Lower leg skin (tissue), 4 donors: ENCODE data around the gene DGLUCY. TPM values are rescaled to one million over a fixed set of nuclear protein-coding genes. Genes with fewer than 3 reads are reported as not detected.

Source experiments
- DNase-seq, 2 donors: peaks; one replicate each; pipeline ENCODE4 v3.0.0-alpha.2; 2019; ENCODE audit warnings: low spot score in 2 of 2
- H3K4me3 ChIP-seq: fragments of 200-600 bp; sonication (generic); 2 replicates; pipeline ENCODE4 v1.5.1; 2017; ENCODE audit warnings: mild to moderate bottlenecking, low read depth; ENCODE audit not compliant: poor library complexity, severe bottlenecking
- POLR2A ChIP-seq, 2 donors: fragments of 450-650 bp; IDR thresholded peaks; one replicate each; pipeline ENCODE4 v1.6.1; 2016 to 2017; ENCODE audit warnings: antibody characterized with exemption in 2 of 2, mild to moderate bottlenecking in 1 of 2, moderate library complexity in 1 of 2
- WGBS, 2 donors: methylation state at CpG; one replicate each; pipeline ENCODE4 v1.1.5; 2018; 5-methylcytosine and 5-hydroxymethylcytosine counted together
- intact Hi-C: fragments of 100-400 bp; cut with DNase I; formaldehyde crosslinking; loops from one replicate; pipeline ENCODE4 v1.15.0; 2023; ENCODE audit warnings: low total_unique reads
- total RNA-seq, 4 donors: library from RNA; depleted of rRNA; stranded (reverse); fragments of >200 nt; gene quantifications; one replicate each; pipeline ENCODE4 v1.1.0, GENCODE V29; 2016
- TF ChIP-seq, protein P1 (sequence below), 3 donors: fragments of 450-650 bp; IDR thresholded peaks; one replicate each; pipeline ENCODE4 v1.5.1; 2016; ENCODE audit warnings: antibody characterized with exemption in 3 of 3, mild to moderate bottlenecking in 3 of 3, moderate library complexity in 2 of 3

DGLUCY gene
- total RNA-seq, 4 donors from 2014 or later: 27.8 to 65.0 (median 61.3) TPM

DNA sequence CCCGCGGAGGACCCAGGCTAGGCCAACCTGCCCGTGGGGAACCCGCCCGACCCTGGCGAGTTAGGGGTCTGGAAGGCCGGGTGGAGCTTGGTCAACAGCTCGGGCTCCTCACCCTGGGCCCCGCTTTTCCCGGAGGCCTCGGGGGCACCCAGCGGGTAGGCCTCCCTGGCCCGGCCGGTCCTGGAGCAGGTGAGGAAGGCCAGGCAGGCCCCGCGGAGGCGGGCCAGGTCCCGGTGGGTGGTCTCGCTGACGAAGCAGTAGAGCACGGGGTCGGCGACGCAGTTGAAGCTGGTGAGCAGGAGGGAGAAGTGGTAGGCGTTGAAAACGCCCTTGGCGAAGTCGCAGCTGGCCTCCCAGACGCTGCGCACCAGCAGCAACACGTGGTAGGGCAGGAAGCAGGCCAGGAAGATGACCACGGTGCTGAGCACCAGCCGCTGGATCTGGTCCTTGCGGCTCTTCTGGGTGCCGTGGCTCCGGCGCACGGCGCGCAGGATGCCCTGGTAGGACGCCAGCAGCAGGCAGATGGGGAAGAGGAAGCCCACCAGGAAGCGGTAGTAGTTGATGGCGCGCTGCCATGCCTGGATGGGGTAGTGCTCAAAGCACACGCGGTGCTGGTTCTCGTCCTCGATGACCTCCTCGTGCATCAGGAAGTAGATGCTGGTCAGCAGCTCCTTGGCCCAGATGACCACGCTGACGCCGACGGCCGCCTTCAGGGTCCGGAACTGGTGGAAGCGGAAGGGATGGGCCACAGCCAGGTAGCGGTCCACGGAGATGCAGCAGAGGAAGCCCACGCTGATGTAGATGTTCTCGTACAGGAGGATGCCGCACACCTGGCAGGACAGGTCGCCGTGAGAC lies 120.3 kb downstream of the DGLUCY start:
- no peak overlapping the region for H3K4me3 ChIP-seq
- intact Hi-C loops: no loop called here
- WGBS, 2 donors: 84 to 94% methylated on average over 59 to 60 of the region's 63 CpGs
- no peak for DNase-seq
- TF ChIP-seq POLR2A (IDR thresholded peaks at IDR 0.05): no peak
- TF ChIP-seq, protein P1, sequence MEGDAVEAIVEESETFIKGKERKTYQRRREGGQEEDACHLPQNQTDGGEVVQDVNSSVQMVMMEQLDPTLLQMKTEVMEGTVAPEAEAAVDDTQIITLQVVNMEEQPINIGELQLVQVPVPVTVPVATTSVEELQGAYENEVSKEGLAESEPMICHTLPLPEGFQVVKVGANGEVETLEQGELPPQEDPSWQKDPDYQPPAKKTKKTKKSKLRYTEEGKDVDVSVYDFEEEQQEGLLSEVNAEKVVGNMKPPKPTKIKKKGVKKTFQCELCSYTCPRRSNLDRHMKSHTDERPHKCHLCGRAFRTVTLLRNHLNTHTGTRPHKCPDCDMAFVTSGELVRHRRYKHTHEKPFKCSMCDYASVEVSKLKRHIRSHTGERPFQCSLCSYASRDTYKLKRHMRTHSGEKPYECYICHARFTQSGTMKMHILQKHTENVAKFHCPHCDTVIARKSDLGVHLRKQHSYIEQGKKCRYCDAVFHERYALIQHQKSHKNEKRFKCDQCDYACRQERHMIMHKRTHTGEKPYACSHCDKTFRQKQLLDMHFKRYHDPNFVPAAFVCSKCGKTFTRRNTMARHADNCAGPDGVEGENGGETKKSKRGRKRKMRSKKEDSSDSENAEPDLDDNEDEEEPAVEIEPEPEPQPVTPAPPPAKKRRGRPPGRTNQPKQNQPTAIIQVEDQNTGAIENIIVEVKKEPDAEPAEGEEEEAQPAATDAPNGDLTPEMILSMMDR (IDR thresholded peaks at IDR 0.05): no peak

DNA sequence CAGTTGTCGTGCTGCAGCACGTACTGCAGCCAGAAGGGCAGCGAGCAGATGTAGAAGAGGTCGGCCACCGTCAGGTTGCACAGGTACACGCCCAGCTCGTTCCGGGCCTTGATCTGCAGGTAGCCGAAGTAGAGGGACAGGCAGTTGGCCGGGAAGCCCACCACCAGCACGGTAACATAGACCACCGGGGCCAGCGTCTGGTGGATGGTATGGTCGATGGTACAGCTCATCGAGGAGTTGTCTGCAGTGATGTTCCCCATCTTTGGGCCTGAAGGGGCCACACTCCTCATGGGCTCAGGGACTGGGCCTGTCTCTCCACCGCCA lies 120.9 kb downstream of the DGLUCY start:
- no peak overlapping the region for H3K4me3 ChIP-seq
- WGBS, 2 donors: 95 to 98% methylated on average over 16 of the region's 16 CpGs
- intact Hi-C loops: no loop called here
- no peak for DNase-seq
- no peak for TF ChIP-seq POLR2A (IDR thresholded peaks at IDR 0.05)
- TF ChIP-seq, protein P1 (IDR thresholded peaks at IDR 0.05): no peak

DNA sequence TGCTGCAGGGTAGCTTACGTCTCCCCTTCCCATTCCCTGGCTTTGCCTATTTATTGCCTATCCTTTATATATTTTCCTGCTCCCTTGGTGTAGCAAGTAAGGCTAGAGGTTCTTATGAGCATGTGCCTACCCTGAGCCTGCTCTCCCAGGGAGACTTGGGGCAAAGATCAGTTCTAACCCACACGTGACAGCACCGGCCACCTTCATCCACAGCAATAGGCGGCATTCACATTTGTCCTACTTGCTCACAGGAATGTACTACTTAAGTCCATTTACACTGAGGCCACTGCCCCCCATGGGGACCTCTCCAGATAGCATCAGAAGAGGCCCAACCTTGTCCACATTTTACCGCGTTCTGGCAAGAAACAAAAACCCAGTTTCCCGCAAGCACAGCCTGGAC lies 122.0 kb downstream of the DGLUCY start:
- DNase-seq: no peak
- TF ChIP-seq POLR2A (IDR thresholded peaks at IDR 0.05): no peak
- TF ChIP-seq, protein P1 (IDR thresholded peaks at IDR 0.05): no peak
- WGBS, 2 donors: 95 to 97% methylated on average over 7 of the region's 7 CpGs
- intact Hi-C loops: no loop called here
- H3K4me3 ChIP-seq: no peak overlapping the region

DNA sequence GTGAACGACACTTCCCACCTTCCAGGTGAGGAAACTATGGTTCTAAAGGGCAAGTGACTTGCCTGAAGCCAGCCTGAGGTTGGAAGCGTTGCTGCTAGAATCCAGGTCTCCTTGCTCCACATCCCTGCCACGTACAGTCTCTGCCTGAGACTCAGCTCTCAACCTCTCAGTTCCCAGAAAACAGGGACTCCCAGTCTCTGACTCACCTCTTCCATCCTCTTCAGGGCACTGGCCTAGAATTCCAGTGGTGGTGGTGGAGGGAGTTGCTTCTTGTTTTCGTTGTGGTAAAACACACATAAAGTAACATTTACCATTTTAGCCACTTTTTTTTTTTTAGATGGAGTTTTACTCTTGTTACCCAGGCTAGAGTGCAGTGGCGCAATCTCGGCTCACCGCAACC lies 123.3 kb downstream of the DGLUCY start:
- no peak overlapping the region for H3K4me3 ChIP-seq
- WGBS, 2 donors: 81 to 84% methylated on average over 7 of the region's 7 CpGs
- no peak for DNase-seq
- TF ChIP-seq, protein P1 (IDR thresholded peaks at IDR 0.05): no peak
- TF ChIP-seq POLR2A (IDR thresholded peaks at IDR 0.05): no peak
- intact Hi-C loops: no loop called here

DNA sequence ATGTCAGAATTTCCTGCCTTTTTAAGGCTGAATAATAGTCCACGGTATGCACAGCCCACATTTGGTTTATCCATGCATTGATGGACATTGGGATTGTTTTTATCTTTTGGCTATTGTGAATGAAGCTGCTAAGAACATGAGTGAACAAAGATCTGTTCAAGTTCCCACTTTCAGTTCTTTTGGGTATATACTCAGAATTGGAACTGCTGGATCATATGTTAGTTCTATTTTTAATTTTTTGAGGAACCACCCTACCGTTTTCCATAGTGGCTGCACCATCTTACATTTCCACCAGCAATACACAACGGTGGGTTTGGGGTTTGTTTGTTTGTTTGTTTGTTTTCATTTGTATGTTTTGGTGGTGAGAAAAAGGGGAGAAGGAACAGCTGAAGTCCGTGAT lies 124.2 kb downstream of the DGLUCY start:
- 66 to 74% methylated on average over 4 of the region's 4 CpGs for WGBS, 2 donors
- no peak for DNase-seq
- intact Hi-C loops: no loop called here
- H3K4me3 ChIP-seq: no peak overlapping the region
- no peak for TF ChIP-seq POLR2A (IDR thresholded peaks at IDR 0.05)
- TF ChIP-seq, protein P1 (IDR thresholded peaks at IDR 0.05): no peak

DNA sequence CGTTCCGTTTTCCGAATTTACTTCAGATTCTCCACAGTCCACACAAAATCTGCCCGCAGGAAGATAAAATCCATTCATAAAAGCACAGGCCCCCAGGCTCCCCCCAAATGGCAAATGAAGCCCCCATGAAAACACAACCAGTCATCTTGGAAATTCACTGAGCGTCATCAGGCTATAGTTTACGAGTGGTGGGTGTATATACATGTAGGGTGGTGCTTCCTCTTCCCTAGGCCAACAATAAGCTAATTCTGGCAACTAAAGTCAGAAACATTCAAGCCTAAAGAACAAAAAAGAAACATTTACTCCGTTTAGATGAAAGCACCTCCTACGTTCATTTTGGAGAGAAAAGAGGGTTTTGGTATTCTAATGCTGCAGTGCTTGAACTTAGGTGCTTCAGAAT lies 124.8 kb downstream of the DGLUCY start:
- DNase-seq: no peak
- no peak overlapping the region for H3K4me3 ChIP-seq
- intact Hi-C loops: no loop called here
- TF ChIP-seq, protein P1 (IDR thresholded peaks at IDR 0.05): no peak
- TF ChIP-seq POLR2A (IDR thresholded peaks at IDR 0.05): no peak
- WGBS, 2 donors: 64 to 68% methylated on average over 8 of the region's 8 CpGs
